Measurements from ENCODE around the gene NEUROG1. TPM values are rescaled to one million over a fixed set of nuclear protein-coding genes. Genes with fewer than 3 reads are reported as not detected.
"Not testable (repeated sequence)": the region's sequence is repeated elsewhere in the genome, so short reads cannot be mapped to it uniquely, and the experiment has no call there.

NEUROG1 gene
- total RNA-seq, 4 donors from 2014 or later: not detected

DNA sequence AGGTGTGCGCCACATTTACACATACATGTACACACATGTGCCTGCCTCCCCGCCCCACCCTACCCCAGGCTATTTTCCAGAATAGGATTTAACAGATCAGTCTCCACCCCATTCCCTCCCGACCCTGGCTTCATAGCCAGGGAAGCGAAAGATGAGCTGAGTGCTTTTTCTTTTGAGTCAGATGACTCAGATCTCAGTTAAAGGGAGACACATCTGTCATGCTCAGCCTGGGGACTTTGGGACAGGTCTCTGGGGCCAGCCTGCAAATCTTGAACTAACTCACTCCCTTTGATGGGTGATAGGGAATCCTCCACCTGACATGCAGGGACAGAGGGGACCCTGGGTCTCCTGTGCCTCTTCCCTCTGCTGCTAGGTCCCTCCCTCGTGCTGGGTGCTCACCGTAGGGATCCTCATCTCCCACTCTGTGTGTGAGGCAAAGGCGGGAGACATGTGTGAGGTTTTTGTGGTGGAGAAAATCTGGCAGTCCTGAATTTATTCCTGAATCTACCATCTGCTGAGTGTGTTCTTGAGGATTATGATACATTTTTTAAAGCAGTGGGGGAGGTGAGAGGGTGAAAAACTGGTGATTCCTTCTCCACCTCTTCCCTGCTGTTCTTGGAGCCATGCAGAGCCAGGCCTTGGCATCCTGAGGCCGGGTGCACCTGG, 37.7 kb downstream of the NEUROG1 start:
- DNase-seq (ENCODE audit: low spot score) (no peak), ATAC-seq (ENCODE audit: low FRiP score) (no peak)
- TF ChIP-seq, protein P1, sequence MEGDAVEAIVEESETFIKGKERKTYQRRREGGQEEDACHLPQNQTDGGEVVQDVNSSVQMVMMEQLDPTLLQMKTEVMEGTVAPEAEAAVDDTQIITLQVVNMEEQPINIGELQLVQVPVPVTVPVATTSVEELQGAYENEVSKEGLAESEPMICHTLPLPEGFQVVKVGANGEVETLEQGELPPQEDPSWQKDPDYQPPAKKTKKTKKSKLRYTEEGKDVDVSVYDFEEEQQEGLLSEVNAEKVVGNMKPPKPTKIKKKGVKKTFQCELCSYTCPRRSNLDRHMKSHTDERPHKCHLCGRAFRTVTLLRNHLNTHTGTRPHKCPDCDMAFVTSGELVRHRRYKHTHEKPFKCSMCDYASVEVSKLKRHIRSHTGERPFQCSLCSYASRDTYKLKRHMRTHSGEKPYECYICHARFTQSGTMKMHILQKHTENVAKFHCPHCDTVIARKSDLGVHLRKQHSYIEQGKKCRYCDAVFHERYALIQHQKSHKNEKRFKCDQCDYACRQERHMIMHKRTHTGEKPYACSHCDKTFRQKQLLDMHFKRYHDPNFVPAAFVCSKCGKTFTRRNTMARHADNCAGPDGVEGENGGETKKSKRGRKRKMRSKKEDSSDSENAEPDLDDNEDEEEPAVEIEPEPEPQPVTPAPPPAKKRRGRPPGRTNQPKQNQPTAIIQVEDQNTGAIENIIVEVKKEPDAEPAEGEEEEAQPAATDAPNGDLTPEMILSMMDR (IDR thresholded peaks at IDR 0.05): no peak

DNA sequence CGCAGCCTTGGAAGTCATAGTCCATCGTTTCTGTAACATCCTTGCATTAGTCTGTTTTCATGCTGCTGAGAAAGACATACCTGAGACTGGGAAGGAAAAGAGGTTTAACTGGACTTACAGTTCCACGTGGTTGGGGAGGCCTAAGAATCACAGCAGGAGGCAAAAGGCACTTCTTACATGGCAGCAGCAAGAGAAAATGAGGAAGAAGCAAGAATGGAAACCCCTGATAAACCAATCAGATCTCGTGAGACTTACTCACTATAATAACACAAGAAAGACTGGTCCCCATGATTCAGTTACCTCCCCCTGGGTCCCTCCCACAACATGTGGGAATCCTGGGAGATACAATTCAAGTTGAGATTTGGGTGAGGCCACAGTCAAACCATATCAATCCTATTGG, 40.2 kb downstream of the NEUROG1 start:
- not testable (repeated sequence) for ATAC-seq (ENCODE audit: low FRiP score); DNase-seq (ENCODE audit: low spot score)

DNA sequence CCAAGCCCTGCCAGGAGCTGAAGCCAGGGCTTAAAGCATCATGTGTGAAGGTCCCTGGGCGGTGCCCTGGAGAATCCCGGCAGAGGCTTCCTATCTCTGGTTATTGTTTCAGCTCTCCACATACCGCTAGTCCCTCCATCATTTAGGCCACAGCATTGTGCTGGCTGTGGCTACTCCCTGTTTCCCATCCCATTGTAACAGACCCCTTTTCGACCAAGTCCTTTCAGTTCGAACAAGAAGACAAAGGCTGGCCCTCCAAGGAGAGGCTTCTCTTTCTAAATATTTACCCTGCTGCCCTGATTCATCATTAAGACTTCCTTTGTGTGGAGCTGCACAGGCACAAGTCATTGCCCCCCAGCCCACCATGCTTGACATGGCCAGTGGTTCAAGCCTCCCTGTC, 41.6 kb downstream of the NEUROG1 start:
- ATAC-seq (ENCODE audit: low FRiP score) (no peak), DNase-seq (ENCODE audit: low spot score) (no peak)
- TF ChIP-seq, protein P1 (IDR thresholded peaks at IDR 0.05): no peak

DNA sequence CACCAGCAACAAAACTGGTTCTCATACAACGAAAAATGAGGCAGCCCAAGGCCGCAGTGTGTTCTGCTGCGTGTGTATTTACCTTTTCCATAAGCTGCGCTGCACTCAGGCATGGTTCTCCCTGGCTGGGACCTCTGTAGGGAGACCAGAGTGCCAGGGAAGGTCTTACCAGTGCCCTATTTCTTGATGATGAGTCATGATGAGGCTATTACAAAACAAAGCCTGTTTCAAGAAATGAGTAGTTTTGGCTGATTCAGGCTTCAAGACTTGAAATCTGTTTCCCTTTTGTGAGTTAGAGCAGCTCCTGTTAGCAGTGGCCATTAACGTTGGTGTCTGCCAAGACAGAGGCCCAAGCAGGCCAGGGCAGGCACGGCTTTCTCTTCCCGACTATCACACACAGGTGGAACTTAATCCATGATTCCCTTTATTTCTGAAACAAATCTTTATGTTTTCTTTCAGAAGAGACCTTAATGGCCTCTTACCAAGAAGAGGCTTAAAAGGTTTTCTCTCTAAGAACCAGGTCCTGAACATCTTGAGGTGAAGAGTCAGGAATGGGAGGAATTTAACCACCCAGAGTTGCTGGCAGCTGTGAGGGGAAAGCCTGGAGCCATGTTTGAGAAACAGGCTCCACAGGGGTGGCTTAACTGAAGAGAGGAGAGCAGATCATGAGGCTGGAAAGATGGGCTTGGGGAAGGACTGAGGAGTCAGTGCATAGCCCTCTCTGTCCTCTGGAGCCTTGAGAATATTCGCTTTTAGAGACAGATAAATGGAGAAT, 42.2 kb downstream of the NEUROG1 start:
- DNase-seq (ENCODE audit: low spot score) (no peak), ATAC-seq (ENCODE audit: low FRiP score) (peak; percentile 84)
- TF ChIP-seq, protein P1 (IDR thresholded peaks at IDR 0.05): no peak

DNA sequence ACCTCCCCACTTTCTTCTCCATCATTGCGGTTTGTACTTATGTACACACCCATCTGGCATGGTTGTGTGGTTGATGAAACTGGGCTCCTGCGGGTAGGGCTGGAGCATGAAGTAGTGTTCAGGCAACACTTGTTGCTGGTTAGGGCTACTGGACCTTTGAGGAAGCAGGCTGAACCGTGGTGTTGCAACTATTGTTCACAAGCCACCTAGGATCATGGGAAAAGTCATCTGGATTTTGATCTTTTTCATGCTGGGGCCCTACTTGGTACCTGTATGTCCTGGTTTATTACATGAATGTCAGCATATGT, 43.5 kb downstream of the NEUROG1 start:
- DNase-seq (ENCODE audit: low spot score): no peak
- no peak for ATAC-seq (ENCODE audit: low FRiP score)
- TF ChIP-seq, protein P1 (IDR thresholded peaks at IDR 0.05): no peak

DNA sequence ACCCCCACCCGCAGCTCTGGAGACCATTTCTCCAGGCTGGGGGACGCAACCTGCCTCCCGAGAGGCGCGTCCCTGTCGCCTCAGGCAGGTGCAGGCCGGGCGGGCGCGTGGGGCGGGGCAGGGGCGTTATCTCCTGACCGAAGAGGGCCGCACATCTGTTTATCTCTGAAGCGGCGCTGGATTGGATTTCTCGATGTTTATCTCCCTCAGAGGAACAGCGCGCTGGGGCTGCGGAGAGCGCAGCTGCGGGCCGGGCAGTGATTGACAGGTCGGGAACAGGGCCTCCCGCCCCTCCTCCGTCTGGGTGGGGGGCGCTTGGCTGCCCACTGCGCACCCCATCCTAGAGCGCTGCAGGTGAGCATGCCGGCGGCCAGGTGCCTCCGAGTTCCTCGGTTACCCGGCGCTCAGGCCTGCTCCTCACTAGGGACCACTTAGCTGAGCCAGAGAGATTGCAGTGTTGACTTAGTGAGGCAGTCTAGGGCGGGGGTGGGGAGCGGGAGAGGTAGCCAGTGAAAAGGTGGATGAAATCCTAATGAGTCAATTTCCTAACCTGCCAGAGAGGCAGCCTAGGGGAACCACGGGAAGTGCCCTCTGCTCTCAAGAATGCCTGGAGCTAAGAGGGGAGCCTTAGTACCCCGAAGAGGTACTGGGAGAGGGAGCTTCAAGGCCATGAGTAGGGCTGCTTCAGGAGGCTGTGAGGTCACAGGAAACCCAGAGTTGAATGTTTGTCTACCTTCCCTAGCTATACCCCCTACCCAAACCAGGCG, 44.0 kb downstream of the NEUROG1 start:
- DNase-seq (ENCODE audit: low spot score): no peak
- ATAC-seq (ENCODE audit: low FRiP score): no peak
- TF ChIP-seq, protein P1 (IDR thresholded peaks at IDR 0.05): no peak

DNA sequence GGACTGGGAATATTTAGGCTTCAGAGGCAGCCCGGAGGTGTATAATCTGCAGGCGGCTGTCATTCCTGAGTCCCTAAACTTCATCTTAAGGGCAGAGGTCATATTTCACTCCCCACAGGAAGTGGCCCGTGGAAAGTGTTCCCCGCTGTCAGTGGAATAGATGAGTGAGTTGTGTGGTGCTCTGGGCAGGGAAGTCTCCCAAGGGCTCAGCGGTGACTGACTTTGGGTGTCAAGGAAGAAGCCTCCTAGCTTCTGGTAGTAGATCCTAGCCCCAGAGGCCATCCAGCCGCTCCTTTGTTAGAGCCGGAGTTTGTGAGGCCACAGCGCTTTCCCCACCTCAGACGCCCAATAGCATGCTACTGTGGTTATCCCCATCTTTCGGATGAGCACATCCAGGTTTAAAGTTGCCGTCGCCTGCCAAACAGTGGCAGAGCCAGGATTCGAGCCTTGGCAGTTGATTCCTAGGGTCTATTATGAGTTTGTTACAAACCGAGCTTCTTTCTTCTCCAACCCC, 44.7 kb downstream of the NEUROG1 start:
- ATAC-seq (ENCODE audit: low FRiP score) (no peak), DNase-seq (ENCODE audit: low spot score) (no peak)

More for the DNA sequence above, 44.7 kb downstream of the NEUROG1 start:
- TF ChIP-seq, protein P1 (IDR thresholded peaks at IDR 0.05): no peak

Measured in omental fat pad (tissue), 4 donors.